Nephron (organoid): ENCODE data around the gene KMT2B.

Experiments
- H3K27ac Mint-ChIP-seq, 3 experiments: 2 replicates each; pipeline ENCODE4 v1.8.0; 2020; ENCODE audit warnings: mixed read lengths in 3 of 3, mild to moderate bottlenecking in 2 of 3, moderate library complexity in 1 of 3
- H3K27me3 Mint-ChIP-seq: 2 replicates; pipeline ENCODE4 v1.8.0; 2021; ENCODE audit warnings: low read depth, mild to moderate bottlenecking, moderate library complexity, mixed read lengths
- H3K36me3 Mint-ChIP-seq: 2 replicates; pipeline ENCODE4 v1.8.0; 2020; ENCODE audit warnings: low read depth, mixed read lengths
- H3K4me1 Mint-ChIP-seq: 2 replicates; pipeline ENCODE4 v1.8.0; 2020; ENCODE audit warnings: mixed read lengths
- H3K4me3 Mint-ChIP-seq, 3 experiments: 2 replicates each; pipeline ENCODE4 v1.8.0; 2020; ENCODE audit warnings: mild to moderate bottlenecking in 3 of 3, mixed read lengths in 3 of 3, moderate library complexity in 2 of 3
- H3K9me3 Mint-ChIP-seq: 2 replicates; pipeline ENCODE4 v1.8.0; 2020; ENCODE audit warnings: mixed read lengths
- TF ChIP-seq, protein P1 (sequence below), 3 experiments: fragments of 200-600 bp; sonication (generic); IDR thresholded peaks; one replicate each; pipeline ENCODE4 v1.5.0; 2021; ENCODE audit warnings: antibody characterized with exemption in 3 of 3; ENCODE audit not compliant: unreplicated experiment in 3 of 3

KMT2B gene

DNA sequence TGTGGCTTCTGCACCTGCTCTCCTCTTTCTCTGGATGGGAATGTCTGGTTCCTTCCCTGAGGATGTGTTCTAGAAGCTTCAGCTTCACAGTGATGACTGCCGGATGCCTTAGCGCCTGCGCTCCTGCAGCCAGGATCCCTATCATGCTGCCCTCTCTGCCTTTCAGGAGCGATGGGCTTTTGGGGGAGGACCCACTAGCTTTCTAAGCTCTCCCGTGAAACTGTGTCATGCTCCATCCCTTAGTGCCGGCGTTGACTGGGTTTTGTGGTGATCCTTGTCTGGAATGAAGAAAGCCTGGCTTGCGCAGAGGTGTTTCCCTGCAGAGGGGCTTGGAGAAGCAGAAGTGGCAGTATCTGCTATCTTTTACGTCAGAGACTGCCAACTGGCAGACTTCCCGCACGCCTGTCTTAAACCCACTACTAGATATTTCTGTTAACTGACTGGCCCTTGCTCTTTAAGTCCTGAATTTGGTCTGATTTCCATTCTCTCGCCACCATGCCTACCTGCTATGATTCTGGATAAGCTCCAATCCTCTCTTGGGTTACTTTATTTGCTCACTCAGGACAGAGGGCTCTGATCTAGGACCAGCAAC is 3.8 kb upstream of the KMT2B start:
- TF ChIP-seq, protein P1, sequence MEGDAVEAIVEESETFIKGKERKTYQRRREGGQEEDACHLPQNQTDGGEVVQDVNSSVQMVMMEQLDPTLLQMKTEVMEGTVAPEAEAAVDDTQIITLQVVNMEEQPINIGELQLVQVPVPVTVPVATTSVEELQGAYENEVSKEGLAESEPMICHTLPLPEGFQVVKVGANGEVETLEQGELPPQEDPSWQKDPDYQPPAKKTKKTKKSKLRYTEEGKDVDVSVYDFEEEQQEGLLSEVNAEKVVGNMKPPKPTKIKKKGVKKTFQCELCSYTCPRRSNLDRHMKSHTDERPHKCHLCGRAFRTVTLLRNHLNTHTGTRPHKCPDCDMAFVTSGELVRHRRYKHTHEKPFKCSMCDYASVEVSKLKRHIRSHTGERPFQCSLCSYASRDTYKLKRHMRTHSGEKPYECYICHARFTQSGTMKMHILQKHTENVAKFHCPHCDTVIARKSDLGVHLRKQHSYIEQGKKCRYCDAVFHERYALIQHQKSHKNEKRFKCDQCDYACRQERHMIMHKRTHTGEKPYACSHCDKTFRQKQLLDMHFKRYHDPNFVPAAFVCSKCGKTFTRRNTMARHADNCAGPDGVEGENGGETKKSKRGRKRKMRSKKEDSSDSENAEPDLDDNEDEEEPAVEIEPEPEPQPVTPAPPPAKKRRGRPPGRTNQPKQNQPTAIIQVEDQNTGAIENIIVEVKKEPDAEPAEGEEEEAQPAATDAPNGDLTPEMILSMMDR (IDR thresholded peaks at IDR 0.05; ENCODE audit: unreplicated experiment in 3 of 3): no peak
- Mint-ChIP-seq H3K4me3 (peak overlapping the region in 2 of 3 experiments; percentile 84), H3K9me3 (no peaks in the 10 kb centered on the region), H3K36me3 (no peaks in the 10 kb centered on the region), H3K27me3 (peaks cover 4% of the 10 kb centered on the region), H3K4me1 (peaks cover 7% of the 10 kb centered on the region), H3K27ac (no peak overlapping the region)

DNA sequence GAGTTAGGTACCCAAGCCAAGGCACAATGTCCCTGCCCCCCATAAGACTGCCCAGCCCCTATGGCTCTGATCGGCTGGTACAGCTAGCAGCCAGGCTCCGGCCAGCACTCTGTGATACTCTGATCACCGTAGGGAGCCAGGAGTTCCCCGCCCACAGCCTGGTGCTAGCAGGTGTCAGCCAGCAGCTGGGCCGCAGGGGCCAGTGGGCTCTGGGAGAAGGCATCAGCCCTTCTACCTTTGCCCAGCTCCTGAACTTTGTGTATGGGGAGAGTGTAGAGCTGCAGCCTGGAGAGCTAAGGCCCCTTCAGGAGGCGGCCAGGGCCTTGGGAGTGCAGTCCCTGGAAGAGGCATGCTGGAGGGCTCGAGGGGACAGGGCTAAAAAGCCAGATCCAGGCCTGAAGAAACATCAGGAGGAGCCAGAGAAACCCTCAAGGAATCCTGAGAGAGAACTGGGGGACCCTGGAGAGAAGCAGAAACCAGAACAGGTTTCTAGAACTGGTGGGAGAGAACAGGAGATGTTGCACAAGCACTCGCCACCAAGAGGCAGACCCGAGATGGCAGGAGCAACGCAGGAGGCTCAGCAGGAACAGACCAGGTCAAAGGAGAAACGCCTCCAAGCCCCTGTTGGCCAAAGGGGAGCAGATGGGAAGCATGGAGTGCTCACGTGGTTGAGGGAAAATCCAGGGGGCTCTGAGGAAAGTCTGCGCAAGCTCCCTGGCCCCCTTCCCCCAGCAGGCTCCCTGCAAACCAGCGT is 3.0 kb upstream of the KMT2B start:
- TF ChIP-seq, protein P1 (IDR thresholded peaks at IDR 0.05; ENCODE audit: unreplicated experiment in 3 of 3): no peak
- Mint-ChIP-seq H3K36me3 (no peaks in the 10 kb centered on the region), H3K27ac (peak overlapping the region in 2 of 3 experiments; percentile 68 to 70), H3K27me3 (peaks cover 4% of the 10 kb centered on the region), H3K9me3 (no peaks in the 10 kb centered on the region), H3K4me3 (peak overlapping the region; percentile 76 to 84 (median 84)), H3K4me1 (peaks cover 13% of the 10 kb centered on the region)

GRCh38 chr19:35715355-35715809 is 2.4 kb upstream of the KMT2B start:
- Mint-ChIP-seq H3K27ac (no peak overlapping the region), H3K36me3 (peaks cover 4% of the 10 kb centered on the region), H3K4me3 (peak overlapping the region; percentile 25 to 34 (median 34)), H3K4me1 (peaks cover 13% of the 10 kb centered on the region), H3K9me3 (no peaks in the 10 kb centered on the region), H3K27me3 (peaks cover 4% of the 10 kb centered on the region)
- TF ChIP-seq, protein P1 (IDR thresholded peaks at IDR 0.05; ENCODE audit: unreplicated experiment in 3 of 3): no peak

- Mint-ChIP-seq H3K36me3 (peaks cover 7% of the 10 kb centered on the region), H3K27me3 (peaks cover 4% of the 10 kb centered on the region), H3K4me3 (peak overlapping the region; percentile 90 to 91 (median 90)), H3K9me3 (no peaks in the 10 kb centered on the region), H3K4me1 (peaks cover 13% of the 10 kb centered on the region), H3K27ac (peak overlapping the region; percentile 85 to 96 (median 95))
- TF ChIP-seq, protein P1 (IDR thresholded peaks at IDR 0.05; ENCODE audit: unreplicated experiment in 3 of 3): no peak
Observed at GRCh38 chr19:35715981-35716800, 1.6 kb upstream of the KMT2B start.

DNA sequence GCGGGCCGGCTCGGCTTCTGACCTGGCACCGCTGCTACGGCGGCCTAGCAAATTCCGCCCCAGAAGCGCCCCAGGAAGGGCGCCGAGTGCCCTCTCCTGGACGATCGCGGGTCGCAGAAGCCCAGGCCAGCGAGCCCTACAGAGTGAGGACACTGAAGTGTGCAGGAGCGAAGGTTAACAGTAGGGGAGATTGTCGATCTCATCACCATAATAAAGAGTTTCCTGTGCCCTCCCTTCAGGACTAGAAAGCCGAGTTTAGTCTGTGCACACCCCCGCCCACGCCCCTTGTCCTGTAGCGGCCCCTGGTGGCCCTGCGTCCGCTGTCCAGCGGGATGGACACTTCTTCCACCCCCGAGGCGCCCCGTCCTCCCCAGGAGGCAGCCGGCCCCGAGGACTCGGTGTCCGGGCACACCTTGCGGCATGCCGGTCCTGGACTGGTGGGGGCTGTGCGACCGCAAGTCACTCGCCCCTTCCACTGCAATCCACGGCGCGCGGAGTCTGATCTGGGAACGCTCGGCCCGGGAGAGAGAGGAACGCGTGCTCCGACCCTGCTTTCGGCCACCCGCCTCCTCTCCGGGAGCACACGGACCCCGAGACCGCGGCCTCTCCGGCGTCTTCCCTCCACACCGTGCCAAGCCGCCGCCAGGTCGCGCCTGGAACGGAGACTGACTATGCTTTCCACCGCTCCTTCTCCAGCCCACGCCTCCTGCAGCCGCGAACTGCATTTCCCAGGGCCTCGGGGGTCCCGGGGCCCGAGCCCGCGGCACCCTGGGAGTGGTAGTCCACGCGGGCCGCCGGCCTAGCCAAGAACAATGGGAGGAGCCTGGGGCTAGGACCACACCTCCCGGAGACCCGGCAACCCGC is 770 bp upstream of the KMT2B start:
- Mint-ChIP-seq H3K27ac (peak overlapping the region; percentile 85 to 96 (median 95)), H3K9me3 (no peaks in the 10 kb centered on the region), H3K36me3 (peaks cover 12% of the 10 kb centered on the region), H3K4me3 (peak overlapping the region; percentile 90 to 91 (median 90)), H3K4me1 (peaks cover 13% of the 10 kb centered on the region), H3K27me3 (peaks cover 4% of the 10 kb centered on the region)
- TF ChIP-seq, protein P1 (IDR thresholded peaks at IDR 0.05; ENCODE audit: unreplicated experiment in 3 of 3): peak; percentile 89 to 97 (median 92)
